NCI-H345 (cell line): ENCODE data around the gene GDA.
"Not testable (repeated sequence)": the region's sequence is repeated elsewhere in the genome, so short reads cannot be mapped to it uniquely, and the experiment has no call there.

Experiments used
- DNase-seq: peaks from one replicate; lab custom pipeline; 2025; lab: John Stamatoyannopoulos, UW

The GDA gene

GRCh38 chr9:72210522-72210921, 61.3 kb downstream of the GDA start:
- no peak for DNase-seq

- no peak for DNase-seq
Observed at GRCh38 chr9:72211047-72211446, 61.8 kb downstream of the GDA start.

GRCh38 chr9:72213906-72214305, 64.7 kb downstream of the GDA start:
- no peak for DNase-seq

- no peak for DNase-seq
Observed at GRCh38 chr9:72217306-72217842, 68.1 kb downstream of the GDA start.

- DNase-seq: no peak
Observed at GRCh38 chr9:72220589-72220988, 71.3 kb downstream of the GDA start.

- DNase-seq: no peak
Observed at GRCh38 chr9:72226146-72226812, 77.0 kb downstream of the GDA start.

- DNase-seq: no peak
Observed at GRCh38 chr9:72228282-72228681, 79.0 kb downstream of the GDA start.

GRCh38 chr9:72232778-72233177, 83.5 kb downstream of the GDA start:
- no peak for DNase-seq

- DNase-seq: no peak
Observed at GRCh38 chr9:72247549-72247948, 98.3 kb downstream of the GDA start.

GRCh38 chr9:72251589-72251988, 102.3 kb downstream of the GDA start:
- DNase-seq: no peak

GRCh38 chr9:72254901-72255545, 105.8 kb downstream of the GDA start:
- no peak for DNase-seq

- no peak for DNase-seq
Observed at GRCh38 chr9:72255569-72255968, 106.3 kb downstream of the GDA start.

GRCh38 chr9:72256931-72257330, 107.7 kb downstream of the GDA start:
- DNase-seq: no peak

- no peak for DNase-seq
Observed at GRCh38 chr9:72257814-72258213, 108.6 kb downstream of the GDA start.

GRCh38 chr9:72262063-72262462, 112.8 kb downstream of the GDA start:
- no peak for DNase-seq

GRCh38 chr9:72263572-72263971, 114.3 kb downstream of the GDA start:
- no peak for DNase-seq

GRCh38 chr9:72268961-72269360, 119.7 kb downstream of the GDA start:
- DNase-seq: no peak

GRCh38 chr9:72270359-72270758, 121.1 kb downstream of the GDA start:
- DNase-seq: not testable (repeated sequence)

GRCh38 chr9:72271613-72272478, 122.6 kb downstream of the GDA start:
- DNase-seq: peak; percentile 52

GRCh38 chr9:72274441-72274840, 125.2 kb downstream of the GDA start:
- no peak for DNase-seq

- no peak for DNase-seq
Observed at GRCh38 chr9:72274916-72275315, 125.7 kb downstream of the GDA start.

GRCh38 chr9:72276429-72276828, 127.2 kb downstream of the GDA start:
- no peak for DNase-seq

GRCh38 chr9:72278959-72279358, 129.7 kb downstream of the GDA start:
- DNase-seq: no peak
